SK-N-MC (cell line): ENCODE measurements around the gene TMEM43.

Source experiments
- DNase-seq: peaks from one replicate; pipeline ENCODE4 v3.0.0-alpha.2; 2011; ENCODE audit warnings: low read depth, low spot score
- H3K27ac ChIP-seq: fragments of 200-600 bp; sonication (generic); 2 replicates; pipeline ENCODE4 v1.5.1; 2016; ENCODE audit warnings: mixed run types
- H3K36me3 ChIP-seq: fragments of 200-600 bp; sonication (generic); 2 replicates; pipeline ENCODE4 v1.6.1; 2017; ENCODE audit warnings: antibody characterized with exemption, low read length, mixed read lengths; ENCODE audit not compliant: insufficient read depth
- H3K4me3 ChIP-seq: fragments of 200-600 bp; sonication (generic); 2 replicates; pipeline ENCODE4 v1.5.1; 2016
- H3K9ac ChIP-seq: fragments of 200-600 bp; sonication (generic); 2 replicates; pipeline ENCODE4 v1.8.0; 2017; ENCODE audit warnings: mixed run types, mixed read lengths; ENCODE audit not compliant: insufficient read length
- H3K9me3 ChIP-seq: fragments of 200-600 bp; sonication (generic); 2 replicates; pipeline ENCODE4 v1.6.1; 2017; ENCODE audit warnings: low read depth, mild to moderate bottlenecking, antibody characterized with exemption, low read length, moderate library complexity, mixed read lengths
- EZH2 ChIP-seq: fragments of 200-600 bp; sonication (generic); IDR thresholded peaks from one replicate; pipeline ENCODE4 v1.6.1; 2017; ENCODE audit warnings: antibody characterized with exemption
- FOXP2 ChIP-seq: optimal IDR thresholded peaks from 2 replicates; pipeline ENCODE3; 2011; ENCODE audit warnings: mild to moderate bottlenecking, moderate library complexity; ENCODE audit not compliant: insufficient read depth; ENCODE audit errors: extremely low read length, control extremely low read depth
- POLR2AphosphoS5 ChIP-seq: IDR thresholded peaks from 2 replicates; pipeline ENCODE4 v1.6.1; 2012; ENCODE audit warnings: mild to moderate bottlenecking, low read depth, low read length, borderline replicate concordance

TMEM43 gene

GRCh38 chr3:14159426-14159825, 34.6 kb downstream of the TMEM43 start:
- no peak for DNase-seq
- Histone ChIP-seq H3K36me3 (peaks cover 66% of the 10 kb centered on the region), H3K4me3 (no peak overlapping the region), H3K9ac (no peak overlapping the region), H3K9me3 (no peaks in the 10 kb centered on the region), H3K27ac (no peak overlapping the region)
- TF ChIP-seq POLR2AphosphoS5, result no peak
- TF ChIP-seq EZH2, result no peak
- TF ChIP-seq FOXP2, result no peak

- H3K4me3 ChIP-seq, result no peak overlapping the region
- H3K36me3 ChIP-seq, result peaks cover 74% of the 10 kb centered on the region
- no peak for TF ChIP-seq EZH2
- TF ChIP-seq POLR2AphosphoS5, result no peak
- no peak for TF ChIP-seq FOXP2
- no peak overlapping the region for H3K27ac ChIP-seq
- H3K9ac ChIP-seq, result no peak overlapping the region
- no peak for DNase-seq
- no peaks in the 10 kb centered on the region for H3K9me3 ChIP-seq
These were observed 36.4 kb downstream of the TMEM43 start for GRCh38 chr3:14161282-14161681.

GRCh38 chr3:14162178-14162577, 37.3 kb downstream of the TMEM43 start:
- Histone ChIP-seq H3K27ac (no peak overlapping the region), H3K9me3 (no peaks in the 10 kb centered on the region), H3K4me3 (no peak overlapping the region), H3K9ac (no peak overlapping the region), H3K36me3 (peaks cover 79% of the 10 kb centered on the region)
- DNase-seq, result no peak
- TF ChIP-seq POLR2AphosphoS5, result no peak
- TF ChIP-seq EZH2, result no peak
- TF ChIP-seq FOXP2, result no peak

- no peak for DNase-seq
- no peak for TF ChIP-seq FOXP2
- no peak for TF ChIP-seq EZH2
- TF ChIP-seq POLR2AphosphoS5, result no peak
- H3K9me3 ChIP-seq, result no peaks in the 10 kb centered on the region
- no peak overlapping the region for H3K9ac ChIP-seq
- H3K27ac ChIP-seq, result no peak overlapping the region
- H3K36me3 ChIP-seq, result peaks cover 74% of the 10 kb centered on the region
- H3K4me3 ChIP-seq, result no peak overlapping the region
These were observed 42.2 kb downstream of the TMEM43 start for GRCh38 chr3:14166877-14167603.

- no peak for TF ChIP-seq POLR2AphosphoS5
- TF ChIP-seq EZH2, result no peak
- TF ChIP-seq FOXP2, result no peak
- DNase-seq, result no peak
- no peak overlapping the region for H3K4me3 ChIP-seq
- H3K27ac ChIP-seq, result no peak overlapping the region
- H3K36me3 ChIP-seq, result peaks cover 60% of the 10 kb centered on the region
- H3K9me3 ChIP-seq, result no peaks in the 10 kb centered on the region
- no peak overlapping the region for H3K9ac ChIP-seq
These were observed 44.6 kb downstream of the TMEM43 start for GRCh38 chr3:14169435-14169834.

GRCh38 chr3:14169871-14170270, 45.0 kb downstream of the TMEM43 start:
- Histone ChIP-seq H3K9ac (no peak overlapping the region), H3K9me3 (no peaks in the 10 kb centered on the region), H3K27ac (peak overlapping the region; percentile 91), H3K4me3 (no peak overlapping the region), H3K36me3 (peaks cover 56% of the 10 kb centered on the region)
- no peak for TF ChIP-seq POLR2AphosphoS5
- no peak for TF ChIP-seq EZH2
- TF ChIP-seq FOXP2, result no peak
- DNase-seq, result no peak

- H3K36me3 ChIP-seq, result peaks cover 52% of the 10 kb centered on the region
- H3K27ac ChIP-seq, result peak overlapping the region; percentile 91
These were observed 45.8 kb downstream of the TMEM43 start for GRCh38 chr3:14170531-14171159.

GRCh38 chr3:14172496-14172895, 47.6 kb downstream of the TMEM43 start:
- Histone ChIP-seq H3K4me3 (no peak overlapping the region), H3K9me3 (no peaks in the 10 kb centered on the region), H3K36me3 (peaks cover 44% of the 10 kb centered on the region), H3K27ac (no peak overlapping the region), H3K9ac (no peak overlapping the region)
- no peak for TF ChIP-seq EZH2
- no peak for TF ChIP-seq FOXP2
- no peak for TF ChIP-seq POLR2AphosphoS5
- no peak for DNase-seq

More at GRCh38 chr3:14170531-14171159, 45.8 kb downstream of the TMEM43 start:
- H3K9ac ChIP-seq, result no peak overlapping the region
- no peak for TF ChIP-seq POLR2AphosphoS5
- TF ChIP-seq EZH2, result no peak
- no peak for TF ChIP-seq FOXP2
- no peaks in the 10 kb centered on the region for H3K9me3 ChIP-seq
- no peak for DNase-seq
- H3K4me3 ChIP-seq, result no peak overlapping the region

- no peak overlapping the region for H3K27ac ChIP-seq
- no peak for DNase-seq
- H3K4me3 ChIP-seq, result no peak overlapping the region
- TF ChIP-seq FOXP2, result no peak
- TF ChIP-seq EZH2, result no peak
- TF ChIP-seq POLR2AphosphoS5, result no peak
- no peak overlapping the region for H3K9ac ChIP-seq
- peaks cover 24% of the 10 kb centered on the region for H3K36me3 ChIP-seq
- H3K9me3 ChIP-seq, result no peaks in the 10 kb centered on the region
These were observed 49.6 kb downstream of the TMEM43 start for GRCh38 chr3:14174483-14174882.
